ENCODE results near the gene BICD1. TPM values are rescaled to one million over a fixed set of nuclear protein-coding genes. Genes with fewer than 3 reads are reported as not detected.
"Not testable (repeated sequence)": the region's sequence is repeated elsewhere in the genome, so short reads cannot be mapped to it uniquely, and the experiment has no call there.

BICD1 gene
- total RNA-seq, 3 donors from 2014 or later, result 17.9 to 19.5 (median 18.9) TPM

GRCh38 chr12:32087306-32087705 lies 19.3 kb upstream of the BICD1 start:
- no peaks in the 10 kb centered on the region for H3K4me1 Mint-ChIP-seq (ENCODE audit: low read depth)
- no peak overlapping the region for H3K4me3 Mint-ChIP-seq
- H3K27me3 Mint-ChIP-seq (ENCODE audit: low read depth), result no peaks in the 10 kb centered on the region
- no peaks in the 10 kb centered on the region for H3K36me3 Mint-ChIP-seq (ENCODE audit: insufficient read depth)
- no peak for ATAC-seq
- no peak for DNase-seq
- H3K9me3 Mint-ChIP-seq, result no peaks in the 10 kb centered on the region

DNA sequence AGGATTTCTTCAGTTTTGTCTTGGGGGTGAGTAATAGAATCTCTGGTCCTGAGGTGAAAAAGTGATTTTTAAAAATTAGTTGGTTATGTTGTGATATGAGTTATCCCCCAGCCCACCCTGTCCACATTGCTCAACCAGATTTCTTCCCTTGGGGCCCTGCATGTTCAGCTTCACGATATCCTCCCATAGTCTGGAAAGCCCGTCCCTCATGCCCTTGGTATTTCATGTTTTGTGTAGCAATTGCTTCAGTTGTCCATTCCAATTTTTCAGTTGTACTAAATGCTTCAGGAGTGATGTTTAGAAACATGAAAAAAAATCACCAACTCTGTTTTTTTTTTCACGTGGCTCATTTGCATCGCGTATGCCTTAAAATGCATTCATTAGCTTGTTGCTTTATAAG lies 17.5 kb upstream of the BICD1 start:
- H3K27me3 Mint-ChIP-seq (ENCODE audit: low read depth), result no peaks in the 10 kb centered on the region
- H3K4me1 Mint-ChIP-seq (ENCODE audit: low read depth), result no peaks in the 10 kb centered on the region
- no peaks in the 10 kb centered on the region for H3K36me3 Mint-ChIP-seq (ENCODE audit: insufficient read depth)
- ATAC-seq (no peak), DNase-seq (no peak)
- H3K9me3 Mint-ChIP-seq, result no peaks in the 10 kb centered on the region
- H3K4me3 Mint-ChIP-seq, result no peak overlapping the region

GRCh38 chr12:32089586-32089985 lies 17.1 kb upstream of the BICD1 start:
- no peaks in the 10 kb centered on the region for H3K4me1 Mint-ChIP-seq (ENCODE audit: low read depth)
- no peak for DNase-seq
- no peaks in the 10 kb centered on the region for H3K9me3 Mint-ChIP-seq
- no peak for ATAC-seq
- H3K4me3 Mint-ChIP-seq, result no peak overlapping the region
- H3K36me3 Mint-ChIP-seq (ENCODE audit: insufficient read depth), result no peaks in the 10 kb centered on the region
- no peaks in the 10 kb centered on the region for H3K27me3 Mint-ChIP-seq (ENCODE audit: low read depth)

DNA sequence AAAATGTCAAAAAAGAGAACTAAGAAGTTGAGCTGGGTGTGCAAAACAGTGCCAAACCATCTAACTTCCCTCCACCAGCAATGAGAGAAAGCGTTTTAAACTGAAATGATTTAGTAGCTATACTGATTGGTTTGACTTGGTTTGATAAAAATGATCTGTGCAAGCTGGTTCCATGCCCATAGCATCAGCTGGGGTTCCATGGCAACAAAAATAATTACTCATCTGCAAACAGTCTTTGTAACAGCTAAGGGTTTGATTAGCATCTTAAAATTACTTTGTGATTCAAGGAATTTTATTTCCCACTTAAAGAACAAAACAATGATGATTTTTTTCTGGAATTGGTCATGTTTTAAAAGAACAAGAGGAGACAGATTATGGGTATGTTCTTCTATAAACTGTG lies 15.0 kb upstream of the BICD1 start:
- no peaks in the 10 kb centered on the region for H3K27me3 Mint-ChIP-seq (ENCODE audit: low read depth)
- ATAC-seq (no peak), DNase-seq (no peak)
- no peak overlapping the region for H3K4me3 Mint-ChIP-seq
- no peaks in the 10 kb centered on the region for H3K4me1 Mint-ChIP-seq (ENCODE audit: low read depth)
- H3K36me3 Mint-ChIP-seq (ENCODE audit: insufficient read depth), result no peaks in the 10 kb centered on the region
- no peaks in the 10 kb centered on the region for H3K9me3 Mint-ChIP-seq

GRCh38 chr12:32098112-32098511 lies 8.5 kb upstream of the BICD1 start:
- DNase-seq (no peak), ATAC-seq (no peak)
- H3K27me3 Mint-ChIP-seq (ENCODE audit: low read depth), result no peaks in the 10 kb centered on the region
- no peaks in the 10 kb centered on the region for H3K4me1 Mint-ChIP-seq (ENCODE audit: low read depth)
- H3K4me3 Mint-ChIP-seq, result no peak overlapping the region
- H3K36me3 Mint-ChIP-seq (ENCODE audit: insufficient read depth), result no peaks in the 10 kb centered on the region
- no peaks in the 10 kb centered on the region for H3K9me3 Mint-ChIP-seq

- not testable (repeated sequence) for ATAC-seq; H3K4me3 Mint-ChIP-seq; H3K27me3 Mint-ChIP-seq (ENCODE audit: low read depth); H3K9me3 Mint-ChIP-seq; H3K4me1 Mint-ChIP-seq (ENCODE audit: low read depth); H3K36me3 Mint-ChIP-seq (ENCODE audit: insufficient read depth); DNase-seq
Observed at GRCh38 chr12:32099275-32099674, 7.4 kb upstream of the BICD1 start.

DNA sequence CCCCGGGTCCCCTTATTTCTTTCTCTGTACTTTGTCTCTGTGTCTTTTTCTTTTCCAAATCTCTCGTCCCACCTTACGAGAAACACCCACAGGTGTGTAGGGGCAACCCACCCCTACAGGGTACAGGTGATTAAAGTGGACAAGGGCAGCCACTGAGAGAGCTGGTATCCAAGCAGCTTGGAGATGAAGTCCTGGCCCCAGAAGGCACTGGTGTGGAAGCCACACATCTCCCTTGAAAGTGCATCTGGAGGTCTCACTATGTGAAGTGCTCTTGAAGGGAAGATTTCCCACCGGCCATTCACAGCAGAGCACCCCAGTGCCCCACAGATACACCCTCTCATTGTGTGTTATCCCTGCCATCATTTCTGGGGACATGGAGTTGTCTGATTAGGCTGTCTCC lies 6.3 kb upstream of the BICD1 start:
- H3K9me3 Mint-ChIP-seq, result no peaks in the 10 kb centered on the region
- no peaks in the 10 kb centered on the region for H3K4me1 Mint-ChIP-seq (ENCODE audit: low read depth)
- no peak for DNase-seq
- ATAC-seq, result no peak
- H3K36me3 Mint-ChIP-seq (ENCODE audit: insufficient read depth), result no peaks in the 10 kb centered on the region
- no peak overlapping the region for H3K4me3 Mint-ChIP-seq
- no peaks in the 10 kb centered on the region for H3K27me3 Mint-ChIP-seq (ENCODE audit: low read depth)

GRCh38 chr12:32100888-32101287 lies 5.8 kb upstream of the BICD1 start:
- DNase-seq (no peak), ATAC-seq (no peak)
- H3K27me3 Mint-ChIP-seq (ENCODE audit: low read depth), result no peaks in the 10 kb centered on the region
- H3K4me1 Mint-ChIP-seq (ENCODE audit: low read depth), result peaks cover under 1% of the 10 kb centered on the region
- H3K4me3 Mint-ChIP-seq, result no peak overlapping the region
- no peaks in the 10 kb centered on the region for H3K9me3 Mint-ChIP-seq
- no peaks in the 10 kb centered on the region for H3K36me3 Mint-ChIP-seq (ENCODE audit: insufficient read depth)

GRCh38 chr12:32102234-32102633 lies 4.4 kb upstream of the BICD1 start:
- no peaks in the 10 kb centered on the region for H3K27me3 Mint-ChIP-seq (ENCODE audit: low read depth)
- no peak overlapping the region for H3K4me3 Mint-ChIP-seq
- DNase-seq (no peak), ATAC-seq (no peak)
- no peaks in the 10 kb centered on the region for H3K9me3 Mint-ChIP-seq
- H3K4me1 Mint-ChIP-seq (ENCODE audit: low read depth), result peaks cover 4% of the 10 kb centered on the region
- H3K36me3 Mint-ChIP-seq (ENCODE audit: insufficient read depth), result no peaks in the 10 kb centered on the region

- Mint-ChIP-seq H3K4me3 (no peak overlapping the region), H3K36me3 (ENCODE audit: insufficient read depth) (no peaks in the 10 kb centered on the region), H3K9me3 (no peaks in the 10 kb centered on the region), H3K27me3 (ENCODE audit: low read depth) (no peaks in the 10 kb centered on the region), H3K4me1 (ENCODE audit: low read depth) (peaks cover 22% of the 10 kb centered on the region)
- DNase-seq (no peak), ATAC-seq (no peak)
Observed at GRCh38 chr12:32104572-32105355, 1.9 kb upstream of the BICD1 start.

DNA sequence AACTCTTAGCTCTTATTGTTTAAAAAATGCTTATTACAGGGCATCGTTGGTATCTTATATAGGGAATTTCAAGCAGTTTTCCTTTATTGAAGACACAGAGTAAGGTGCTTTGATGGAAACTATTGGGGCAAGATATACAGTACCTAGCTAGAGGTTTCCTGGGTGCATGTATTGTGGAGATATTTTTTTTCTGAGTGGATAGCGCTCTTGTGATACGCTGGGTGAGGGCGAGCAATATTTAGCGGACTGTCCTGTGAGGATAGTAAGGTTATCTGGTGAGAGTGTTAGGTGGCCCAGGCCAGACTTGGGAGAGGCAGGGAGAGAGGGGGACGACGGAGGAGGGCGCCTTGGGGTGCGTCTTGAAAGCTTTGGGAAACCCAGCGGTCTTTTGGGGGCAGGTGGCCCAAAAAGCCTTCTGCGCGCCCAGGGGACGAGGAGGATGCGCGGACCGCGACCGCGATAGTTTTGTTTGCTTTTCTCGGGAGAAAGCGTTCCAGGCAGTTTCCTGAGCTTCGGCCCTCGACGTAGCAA lies 596 bp upstream of the BICD1 start:
- ATAC-seq (no peak), DNase-seq (peak; percentile 4)

GRCh38 chr12:32107359-32108267 lies 966 bp downstream of the BICD1 start:
- H3K4me3 Mint-ChIP-seq, result peak overlapping the region; percentile 97
- no peaks in the 10 kb centered on the region for H3K9me3 Mint-ChIP-seq
- peaks cover 4% of the 10 kb centered on the region for H3K36me3 Mint-ChIP-seq (ENCODE audit: insufficient read depth)
- ATAC-seq, result peak; percentile 47 to 61
- peak; percentile 21 for DNase-seq
- peaks cover 27% of the 10 kb centered on the region for H3K4me1 Mint-ChIP-seq (ENCODE audit: low read depth)
- no peaks in the 10 kb centered on the region for H3K27me3 Mint-ChIP-seq (ENCODE audit: low read depth)

More for the DNA sequence above, 596 bp upstream of the BICD1 start:
- no peaks in the 10 kb centered on the region for H3K36me3 Mint-ChIP-seq (ENCODE audit: insufficient read depth)
- H3K4me1 Mint-ChIP-seq (ENCODE audit: low read depth), result peaks cover 27% of the 10 kb centered on the region
- H3K4me3 Mint-ChIP-seq, result peak overlapping the region; percentile 83
- H3K9me3 Mint-ChIP-seq, result no peaks in the 10 kb centered on the region
- no peaks in the 10 kb centered on the region for H3K27me3 Mint-ChIP-seq (ENCODE audit: low read depth)

DNA sequence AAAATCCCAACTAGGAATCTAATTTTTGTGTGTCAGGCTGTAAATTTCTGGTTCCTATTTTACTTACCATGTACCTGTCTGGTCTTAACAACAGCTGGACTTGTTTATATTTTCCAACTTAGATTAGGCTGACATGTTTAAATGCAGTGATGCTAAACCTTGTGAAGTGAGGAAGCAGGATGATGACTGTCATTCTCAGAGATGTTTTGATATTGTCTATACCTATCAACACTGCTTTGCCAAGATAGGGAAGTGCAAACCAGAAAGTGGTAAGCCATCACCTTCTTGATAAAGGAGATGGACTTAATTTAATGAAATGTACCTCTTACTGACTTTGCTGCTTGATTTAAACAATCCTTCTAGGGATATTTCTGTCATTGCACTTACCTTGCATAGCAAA lies 2.1 kb downstream of the BICD1 start:
- Mint-ChIP-seq H3K4me1 (ENCODE audit: low read depth) (peaks cover 27% of the 10 kb centered on the region), H3K36me3 (ENCODE audit: insufficient read depth) (peaks cover 6% of the 10 kb centered on the region), H3K4me3 (peak overlapping the region; percentile 40), H3K27me3 (ENCODE audit: low read depth) (no peaks in the 10 kb centered on the region), H3K9me3 (no peaks in the 10 kb centered on the region)
- ATAC-seq (no peak), DNase-seq (no peak)

DNA sequence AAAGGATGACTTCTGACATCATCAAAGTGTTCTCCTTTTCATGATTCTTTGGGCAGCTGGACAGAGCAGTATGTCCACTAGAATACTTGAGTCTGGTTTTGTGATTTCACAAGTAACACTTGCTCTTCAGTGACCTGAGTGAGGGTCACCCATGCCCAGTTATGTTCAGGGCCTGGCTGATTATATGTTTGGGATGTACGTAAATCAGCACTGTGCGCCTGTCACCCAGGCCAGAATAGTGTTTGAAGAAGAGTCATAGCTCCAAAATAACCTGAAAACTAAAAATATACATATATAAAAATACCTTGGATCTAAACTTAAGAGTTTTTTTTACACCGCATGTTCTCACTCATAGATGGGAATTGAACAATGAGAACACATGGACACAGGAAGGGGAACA lies 3.8 kb downstream of the BICD1 start:
- Mint-ChIP-seq H3K4me3 (no peak overlapping the region), H3K27me3 (ENCODE audit: low read depth) (no peaks in the 10 kb centered on the region), H3K9me3 (no peaks in the 10 kb centered on the region), H3K4me1 (ENCODE audit: low read depth) (peaks cover 29% of the 10 kb centered on the region), H3K36me3 (ENCODE audit: insufficient read depth) (peaks cover 6% of the 10 kb centered on the region)
- DNase-seq (no peak), ATAC-seq (no peak)

All from activated T-cell treated with anti-CD3 and anti-CD28 coated beads, Interleukin-2, amount 50 U/mL, for 4 hours (primary cell).